ENCODE results near the gene CAPN1. TPM values are rescaled to one million over a fixed set of nuclear protein-coding genes. Genes with fewer than 3 reads are reported as not detected.
A peak's percentile ranks its signal among the peaks of the same experiment; 100 is the strongest.

Gene CAPN1
- total RNA-seq, 6 experiments from 2014 or later = 55.7 to 124 (median 83.1) TPM

GRCh38 chr11:65208785-65209710, 27.3 kb downstream of the CAPN1 start:
- DNase-seq = peak in 1 of 3 donors; percentile 40
- no peaks in the 10 kb centered on the region for H3K9me3 ChIP-seq
- peak in 3 of 4 donors; percentile 9 to 48 (median 18) for ATAC-seq
- 54% methylated on average over 8 of the region's 13 CpGs for WGBS (ENCODE audit: insufficient coverage, low coverage, low lambda C conversion rate, missing lambda C conversion rate)
- H3K4me1 ChIP-seq = peaks cover 0 to 33% (median 10%) of the 10 kb centered on the region in 4 donors
- intact Hi-C loops (cut with DNase I) = loop anchor here in 1 of 2 donors (10.0 kb wide), 1 partner anchor 46 kb away; no protein-coding TSS in a partner anchor
- H3K4me3 ChIP-seq = no peak overlapping the region
- no peak overlapping the region for H3K27ac ChIP-seq
- no peaks in the 10 kb centered on the region for H3K27me3 ChIP-seq
- peaks cover 0 to 35% (median 19%) of the 10 kb centered on the region in 4 donors for H3K36me3 ChIP-seq
- TF ChIP-seq, protein P1, sequence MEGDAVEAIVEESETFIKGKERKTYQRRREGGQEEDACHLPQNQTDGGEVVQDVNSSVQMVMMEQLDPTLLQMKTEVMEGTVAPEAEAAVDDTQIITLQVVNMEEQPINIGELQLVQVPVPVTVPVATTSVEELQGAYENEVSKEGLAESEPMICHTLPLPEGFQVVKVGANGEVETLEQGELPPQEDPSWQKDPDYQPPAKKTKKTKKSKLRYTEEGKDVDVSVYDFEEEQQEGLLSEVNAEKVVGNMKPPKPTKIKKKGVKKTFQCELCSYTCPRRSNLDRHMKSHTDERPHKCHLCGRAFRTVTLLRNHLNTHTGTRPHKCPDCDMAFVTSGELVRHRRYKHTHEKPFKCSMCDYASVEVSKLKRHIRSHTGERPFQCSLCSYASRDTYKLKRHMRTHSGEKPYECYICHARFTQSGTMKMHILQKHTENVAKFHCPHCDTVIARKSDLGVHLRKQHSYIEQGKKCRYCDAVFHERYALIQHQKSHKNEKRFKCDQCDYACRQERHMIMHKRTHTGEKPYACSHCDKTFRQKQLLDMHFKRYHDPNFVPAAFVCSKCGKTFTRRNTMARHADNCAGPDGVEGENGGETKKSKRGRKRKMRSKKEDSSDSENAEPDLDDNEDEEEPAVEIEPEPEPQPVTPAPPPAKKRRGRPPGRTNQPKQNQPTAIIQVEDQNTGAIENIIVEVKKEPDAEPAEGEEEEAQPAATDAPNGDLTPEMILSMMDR (IDR thresholded peaks at IDR 0.05) = no peak
- TF ChIP-seq POLR2A (IDR thresholded peaks at IDR 0.05) = no peak

DNA sequence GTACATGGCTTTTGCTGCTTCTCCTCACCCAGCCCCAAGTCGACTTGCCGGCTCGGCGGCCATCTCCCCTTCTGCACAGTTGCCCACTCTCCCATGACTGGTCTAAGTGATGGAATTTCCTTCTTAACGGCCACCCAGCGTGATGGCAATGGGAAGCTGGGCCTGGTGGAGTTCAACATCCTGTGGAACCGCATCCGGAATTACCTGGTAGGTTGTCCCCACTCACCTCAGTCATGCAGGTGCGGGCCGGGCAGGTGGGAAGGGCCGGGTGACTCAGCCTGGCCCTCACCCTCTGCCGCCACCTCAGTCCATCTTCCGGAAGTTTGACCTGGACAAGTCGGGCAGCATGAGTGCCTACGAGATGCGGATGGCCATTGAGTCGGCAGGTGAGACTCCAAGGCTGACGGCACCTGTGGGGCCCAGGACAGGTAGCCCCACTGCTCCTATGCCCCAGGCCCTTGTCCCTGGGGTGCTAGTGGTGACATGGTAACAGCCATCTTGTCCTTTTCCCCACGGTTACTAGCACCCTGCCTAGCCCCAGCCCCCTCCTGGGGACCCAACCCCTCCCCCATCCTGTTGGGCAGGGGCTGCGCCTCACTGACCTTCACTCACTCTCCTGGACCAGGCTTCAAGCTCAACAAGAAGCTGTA, 28.1 kb downstream of the CAPN1 start:
- DNase-seq (peak in 1 of 3 donors; percentile 44), ATAC-seq (no peak)
- Histone ChIP-seq H3K4me3 (no peak overlapping the region), H3K36me3 (peaks cover 0 to 33% (median 19%) of the 10 kb centered on the region in 4 donors), H3K4me1 (peaks cover 0 to 33% (median 10%) of the 10 kb centered on the region in 4 donors), H3K9me3 (no peaks in the 10 kb centered on the region), H3K27ac (no peak overlapping the region), H3K27me3 (no peaks in the 10 kb centered on the region)
- TF ChIP-seq POLR2A (IDR thresholded peaks at IDR 0.05) = no peak
- TF ChIP-seq, protein P1 (IDR thresholded peaks at IDR 0.05) = no peak
- WGBS (ENCODE audit: insufficient coverage, low coverage, low lambda C conversion rate, missing lambda C conversion rate) = 90% methylated on average over 2 of the region's 20 CpGs
- intact Hi-C loops (cut with DNase I) = loop anchor here in 1 of 2 donors (10.0 kb wide), 1 partner anchor 45 kb away; no protein-coding TSS in a partner anchor

- TF ChIP-seq POLR2A (IDR thresholded peaks at IDR 0.05) = no peak
- TF ChIP-seq, protein P1 (IDR thresholded peaks at IDR 0.05) = no peak
- no peaks in the 10 kb centered on the region for H3K9me3 ChIP-seq
- intact Hi-C loops (cut with DNase I) = no loop called here
- peaks cover 0 to 33% (median 10%) of the 10 kb centered on the region in 4 donors for H3K4me1 ChIP-seq
- DNase-seq (peak in 1 of 3 donors; percentile 50), ATAC-seq (no peak)
- peak overlapping the region in 1 of 3 donors; percentile 37 for H3K27ac ChIP-seq
- H3K27me3 ChIP-seq = no peaks in the 10 kb centered on the region
- peaks cover 0 to 28% (median 18%) of the 10 kb centered on the region in 4 donors for H3K36me3 ChIP-seq
- 25% methylated on average over 4 of the region's 14 CpGs for WGBS (ENCODE audit: insufficient coverage, low coverage, low lambda C conversion rate, missing lambda C conversion rate)
- no peak overlapping the region for H3K4me3 ChIP-seq
Measured at GRCh38 chr11:65210361-65210731, 28.6 kb downstream of the CAPN1 start.

GRCh38 chr11:65210748-65211147, 29.0 kb downstream of the CAPN1 start:
- peaks cover 0 to 33% (median 10%) of the 10 kb centered on the region in 4 donors for H3K4me1 ChIP-seq
- TF ChIP-seq, protein P1 (IDR thresholded peaks at IDR 0.05) = no peak
- no peak for TF ChIP-seq POLR2A (IDR thresholded peaks at IDR 0.05)
- DNase-seq = peak in 1 of 3 donors; percentile 70
- intact Hi-C loops (cut with DNase I) = no loop called here
- no peaks in the 10 kb centered on the region for H3K27me3 ChIP-seq
- no peak overlapping the region for H3K4me3 ChIP-seq
- WGBS (ENCODE audit: insufficient coverage, low coverage, low lambda C conversion rate, missing lambda C conversion rate) = 13% methylated on average over 3 of the region's 4 CpGs
- peak; percentile 71 to 87 (median 77) for ATAC-seq
- H3K27ac ChIP-seq = peak overlapping the region in 1 of 3 donors; percentile 37
- H3K36me3 ChIP-seq = peaks cover 0 to 25% (median 14%) of the 10 kb centered on the region in 4 donors
- H3K9me3 ChIP-seq = no peaks in the 10 kb centered on the region

All from right lobe of liver (tissue), 6 donors.